ENCODE data around the gene ARHGEF28.

The ARHGEF28 gene

DNA sequence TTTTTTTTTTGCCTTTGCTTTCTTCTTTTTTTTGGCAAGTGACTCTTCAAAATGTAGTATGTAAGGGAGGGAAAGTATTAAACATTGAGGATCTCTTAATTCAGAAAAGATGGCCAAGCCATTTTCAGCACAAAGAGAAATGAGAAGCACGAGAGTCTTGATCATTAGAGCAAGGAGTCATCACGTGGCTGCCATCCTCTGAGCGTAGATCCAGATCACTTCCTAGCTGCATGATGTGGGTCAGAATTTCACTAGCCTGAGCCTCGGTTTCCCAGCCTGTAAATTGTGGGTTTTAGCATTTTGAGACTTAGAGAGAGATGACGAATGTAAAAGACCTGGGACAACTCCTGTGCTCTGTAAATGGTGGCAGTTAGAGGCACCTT lies 312.9 kb downstream of the ARHGEF28 start:
- DNase-seq (ENCODE audit: low read depth) = no peak

GRCh38 chr5:73939557-73939956 lies 313.6 kb downstream of the ARHGEF28 start:
- no peak for DNase-seq (ENCODE audit: low read depth)

DNA sequence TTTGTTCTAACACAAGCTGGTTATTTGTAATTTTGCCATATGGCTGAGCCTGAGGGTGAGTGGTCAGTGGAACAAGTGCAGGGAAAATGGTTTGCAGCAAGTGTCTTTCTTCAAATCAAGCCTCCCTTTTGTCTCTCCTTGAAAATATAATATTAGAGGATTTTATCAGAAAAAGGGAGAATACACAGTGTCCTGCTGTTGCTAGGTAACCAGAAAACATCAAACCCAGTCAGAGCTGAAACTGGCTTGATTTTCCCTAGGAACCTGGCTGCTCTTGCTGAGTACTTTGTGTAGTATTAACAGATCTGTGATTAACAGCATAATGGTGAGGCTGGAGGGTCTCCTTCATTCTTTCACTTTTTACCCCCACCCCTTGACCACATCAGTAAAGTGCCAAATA lies 314.0 kb downstream of the ARHGEF28 start:
- no peak for DNase-seq (ENCODE audit: low read depth)

DNA sequence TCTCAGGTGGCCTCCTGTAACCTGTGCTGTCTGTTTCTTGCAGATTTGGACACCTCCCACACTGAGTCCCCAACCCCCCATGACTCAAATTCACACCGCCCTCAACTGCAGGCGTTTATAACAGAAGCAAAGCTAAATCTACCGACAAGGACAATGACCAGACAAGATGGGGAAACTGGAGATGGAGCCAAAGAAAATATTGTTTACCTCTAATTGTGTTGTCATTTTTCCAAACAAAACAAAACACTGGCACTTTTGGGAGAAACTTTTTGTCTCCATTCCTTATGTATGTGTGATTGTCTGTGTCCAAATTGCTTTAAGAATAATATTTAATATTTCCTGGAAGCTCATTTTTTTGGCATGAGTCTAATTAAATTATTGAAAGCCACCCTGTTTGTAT lies 314.8 kb downstream of the ARHGEF28 start:
- DNase-seq (ENCODE audit: low read depth) = no peak

- no peak for DNase-seq (ENCODE audit: low read depth)
These were observed 316.8 kb downstream of the ARHGEF28 start for GRCh38 chr5:73942783-73943182.

DNA sequence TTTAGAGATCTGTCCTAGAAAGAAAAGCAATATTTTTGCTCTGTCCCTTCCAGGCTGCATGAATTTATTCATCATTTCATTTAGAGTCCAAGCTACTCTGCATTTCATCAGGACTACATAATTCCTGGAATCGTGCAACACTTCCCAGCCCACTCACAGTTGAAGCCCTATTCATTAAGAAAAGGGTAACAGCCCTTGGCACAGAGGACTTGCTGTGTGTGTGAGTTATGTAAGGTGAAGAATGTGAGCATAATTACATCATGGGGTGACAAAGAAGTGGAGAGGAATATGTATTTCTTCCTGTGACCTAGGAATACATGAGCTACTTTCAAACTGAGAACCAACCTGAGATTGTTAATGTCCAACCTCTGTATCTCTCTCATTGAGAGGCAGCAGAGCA lies 317.4 kb downstream of the ARHGEF28 start:
- no peak for DNase-seq (ENCODE audit: low read depth)

DNA sequence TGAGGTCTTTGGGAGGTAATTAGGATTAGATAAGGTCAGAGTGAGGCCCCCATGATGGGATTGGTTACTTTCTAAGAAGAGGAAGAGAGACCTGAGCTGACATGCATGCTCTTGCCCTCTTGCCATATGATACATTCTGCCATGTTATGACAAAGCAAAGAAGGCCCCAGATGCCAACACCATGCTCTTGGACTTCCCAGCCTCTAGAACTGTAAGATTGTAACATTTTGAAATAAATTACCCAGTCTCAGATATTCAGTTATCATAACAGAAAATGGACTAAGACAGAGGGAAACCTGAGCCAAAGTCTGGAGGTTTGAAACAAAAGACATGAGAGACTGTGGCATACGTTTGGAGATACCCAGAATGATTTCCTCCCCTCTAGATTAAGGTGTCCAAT lies 318.6 kb downstream of the ARHGEF28 start:
- DNase-seq (ENCODE audit: low read depth) = no peak

DNA sequence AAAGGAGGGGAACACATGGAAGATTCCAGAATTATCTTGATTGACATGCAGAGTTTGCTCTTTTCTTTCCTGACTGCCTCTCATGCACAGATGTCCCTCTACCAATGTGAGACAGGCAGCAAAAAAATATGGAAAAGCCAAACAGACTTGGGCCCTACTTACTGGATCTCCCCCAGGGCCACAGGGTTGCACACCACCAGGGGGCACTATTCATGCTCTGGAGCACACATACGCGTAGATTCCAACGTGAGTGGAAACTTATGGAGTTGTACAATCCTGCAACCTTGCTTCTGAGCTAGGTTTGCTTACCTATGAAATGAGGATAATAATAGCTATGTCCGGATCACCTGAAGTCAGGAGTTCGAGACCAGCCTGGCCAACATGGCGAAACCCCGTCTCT lies 319.5 kb downstream of the ARHGEF28 start:
- no peak for DNase-seq (ENCODE audit: low read depth)

DNA sequence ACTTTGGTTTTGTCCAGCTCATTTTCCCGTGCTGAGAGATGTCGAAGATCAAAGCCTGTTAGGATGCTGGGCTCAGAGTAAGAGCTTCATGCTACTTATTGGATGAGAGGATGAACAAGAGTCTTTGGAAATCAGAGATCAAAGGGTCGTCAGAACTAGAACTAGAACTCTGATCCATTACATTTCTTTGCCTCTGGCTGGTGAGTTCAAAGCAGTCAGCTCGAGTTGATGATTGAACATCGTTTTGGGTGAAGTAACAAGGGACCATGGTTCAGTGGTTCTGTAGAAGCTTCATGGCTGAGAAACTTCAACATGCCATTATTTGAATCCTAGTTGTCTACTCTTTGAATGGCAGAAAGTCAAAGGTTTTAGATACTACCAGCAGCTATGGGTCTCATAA lies 320.3 kb downstream of the ARHGEF28 start:
- DNase-seq (ENCODE audit: low read depth) = no peak

DNA sequence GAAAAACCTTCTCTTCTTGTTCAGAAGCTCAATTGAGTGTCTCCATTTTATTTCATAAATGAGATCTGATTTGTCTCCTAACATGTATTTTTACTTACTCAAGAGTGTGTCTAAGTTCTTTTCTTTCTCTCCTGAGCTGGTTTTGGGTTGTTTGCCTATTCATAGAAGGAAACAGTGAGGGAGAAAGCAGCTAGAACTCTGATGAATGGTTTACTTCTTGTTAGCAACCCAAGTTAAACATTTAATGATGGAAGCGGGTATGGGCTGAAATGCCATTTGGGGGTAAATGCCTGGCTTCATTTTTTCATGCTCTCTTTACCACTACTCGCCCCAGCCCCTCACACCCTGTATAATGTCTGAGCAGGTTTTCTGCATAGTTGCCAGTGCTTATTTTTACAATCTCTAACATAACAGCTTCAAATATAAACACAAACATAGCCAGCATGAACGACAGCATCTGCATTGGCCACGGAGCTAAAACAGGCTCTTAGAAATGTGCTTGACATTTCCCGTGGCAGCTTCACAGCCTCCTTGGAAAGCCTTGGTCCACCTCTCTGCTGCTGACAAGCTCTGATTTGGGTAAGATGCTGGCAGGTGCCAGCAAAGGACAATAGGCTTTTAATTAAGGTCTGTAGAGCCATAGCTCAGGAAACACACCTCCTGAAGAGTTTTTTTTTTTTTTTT lies 321.1 kb downstream of the ARHGEF28 start:
- DNase-seq (ENCODE audit: low read depth) = no peak

GRCh38 chr5:73947906-73948640 lies 322.1 kb downstream of the ARHGEF28 start:
- DNase-seq (ENCODE audit: low read depth) = no peak

- no peak for DNase-seq (ENCODE audit: low read depth)
These were observed 322.7 kb downstream of the ARHGEF28 start for GRCh38 chr5:73948720-73949119.

DNA sequence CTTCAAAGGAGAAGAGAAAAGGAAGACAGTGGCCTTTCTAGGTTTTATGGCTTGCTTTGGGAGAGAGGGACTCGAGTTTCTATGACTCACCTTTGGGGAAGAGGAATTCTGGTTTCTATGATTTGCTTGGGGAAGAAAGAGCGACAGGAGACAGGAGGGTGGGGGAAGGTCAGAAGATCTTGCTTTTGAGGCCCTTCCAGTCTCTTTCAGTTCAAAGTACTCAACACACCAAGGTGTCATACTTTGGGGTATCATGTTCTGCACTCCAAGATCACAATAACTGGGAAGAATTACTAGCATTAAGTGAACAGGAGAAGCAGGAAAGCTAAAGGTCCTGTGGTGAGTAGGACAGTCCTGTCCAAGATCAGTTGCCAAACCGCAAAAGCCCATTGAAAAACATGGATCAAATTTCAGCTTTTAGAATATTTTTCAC lies 324.5 kb downstream of the ARHGEF28 start:
- DNase-seq (ENCODE audit: low read depth) = no peak

DNA sequence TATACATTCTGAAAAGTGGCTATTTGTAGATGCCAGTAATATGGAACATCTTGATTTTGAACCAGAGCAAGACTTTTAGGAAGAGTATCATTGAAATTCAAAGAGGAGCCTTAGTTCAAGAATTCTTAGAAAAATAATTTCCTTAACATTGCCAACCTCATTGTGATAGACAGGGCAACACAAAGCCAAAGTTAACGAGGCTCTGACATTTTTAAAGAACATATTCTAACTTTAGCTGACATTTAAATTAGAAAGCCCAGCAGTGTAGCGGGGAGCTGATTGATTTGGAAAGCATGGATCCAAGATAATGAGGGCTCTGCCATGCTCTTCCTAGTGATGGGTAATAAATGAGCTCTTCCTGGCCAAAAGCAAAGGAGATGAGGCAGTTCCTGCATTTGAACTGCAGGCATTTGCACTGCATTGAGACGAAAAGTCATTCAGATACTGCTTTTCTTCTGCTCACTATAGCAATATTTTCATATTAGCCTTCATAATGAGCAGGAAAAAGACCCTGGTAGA lies 325.0 kb downstream of the ARHGEF28 start:
- DNase-seq (ENCODE audit: low read depth) = no peak

DNA sequence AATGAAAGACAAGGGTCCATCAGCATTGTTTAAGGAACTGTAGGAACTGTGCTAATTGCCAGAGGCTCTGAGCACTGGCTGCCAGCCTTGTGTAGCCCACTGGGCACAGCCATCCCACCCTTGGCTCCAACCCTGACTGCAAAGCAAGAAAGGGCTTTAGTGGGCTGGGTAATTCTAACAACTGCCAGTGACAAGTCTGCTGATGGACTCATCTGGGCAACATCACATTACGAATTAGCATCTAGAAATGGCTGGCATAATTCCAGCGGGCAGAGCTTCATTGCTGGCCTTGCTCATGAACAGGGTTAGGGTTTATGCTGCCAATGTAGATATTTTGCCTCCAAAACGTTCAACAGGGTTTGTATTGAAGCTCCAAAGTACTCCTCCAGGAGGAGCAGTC lies 326.9 kb downstream of the ARHGEF28 start:
- DNase-seq (ENCODE audit: low read depth) = no peak

GRCh38 chr5:73954381-73954780 lies 328.4 kb downstream of the ARHGEF28 start:
- no peak for DNase-seq (ENCODE audit: low read depth)

GRCh38 chr5:73955271-73955846 lies 329.4 kb downstream of the ARHGEF28 start:
- no peak for DNase-seq (ENCODE audit: low read depth)

GRCh38 chr5:73957397-73958001 lies 331.5 kb downstream of the ARHGEF28 start:
- no peak for DNase-seq (ENCODE audit: low read depth)

- DNase-seq (ENCODE audit: low read depth) = no peak
These were observed 332.0 kb downstream of the ARHGEF28 start for GRCh38 chr5:73958037-73958436.

- no peak for DNase-seq (ENCODE audit: low read depth)
These were observed 334.0 kb downstream of the ARHGEF28 start for GRCh38 chr5:73960023-73960422.

- DNase-seq (ENCODE audit: low read depth) = no peak
These were observed 334.4 kb downstream of the ARHGEF28 start for GRCh38 chr5:73960426-73960825.

GRCh38 chr5:73962801-73963425 lies 336.9 kb downstream of the ARHGEF28 start:
- DNase-seq (ENCODE audit: low read depth) = no peak
